Activated gamma-delta T cell treated with anti-CD3 and anti-CD28 coated beads, Interleukin-2, amount 50 U/mL, for 16 hours (primary cell): ENCODE data around the gene CTNND1.
"Not testable (repeated sequence)": the region's sequence is repeated elsewhere in the genome, so short reads cannot be mapped to it uniquely, and the experiment has no call there.

Source experiments
- DNase-seq: peaks from one replicate; pipeline ENCODE4 v3.0.0-alpha.2; 2020; ENCODE audit warnings: low read depth

The CTNND1 gene

DNA sequence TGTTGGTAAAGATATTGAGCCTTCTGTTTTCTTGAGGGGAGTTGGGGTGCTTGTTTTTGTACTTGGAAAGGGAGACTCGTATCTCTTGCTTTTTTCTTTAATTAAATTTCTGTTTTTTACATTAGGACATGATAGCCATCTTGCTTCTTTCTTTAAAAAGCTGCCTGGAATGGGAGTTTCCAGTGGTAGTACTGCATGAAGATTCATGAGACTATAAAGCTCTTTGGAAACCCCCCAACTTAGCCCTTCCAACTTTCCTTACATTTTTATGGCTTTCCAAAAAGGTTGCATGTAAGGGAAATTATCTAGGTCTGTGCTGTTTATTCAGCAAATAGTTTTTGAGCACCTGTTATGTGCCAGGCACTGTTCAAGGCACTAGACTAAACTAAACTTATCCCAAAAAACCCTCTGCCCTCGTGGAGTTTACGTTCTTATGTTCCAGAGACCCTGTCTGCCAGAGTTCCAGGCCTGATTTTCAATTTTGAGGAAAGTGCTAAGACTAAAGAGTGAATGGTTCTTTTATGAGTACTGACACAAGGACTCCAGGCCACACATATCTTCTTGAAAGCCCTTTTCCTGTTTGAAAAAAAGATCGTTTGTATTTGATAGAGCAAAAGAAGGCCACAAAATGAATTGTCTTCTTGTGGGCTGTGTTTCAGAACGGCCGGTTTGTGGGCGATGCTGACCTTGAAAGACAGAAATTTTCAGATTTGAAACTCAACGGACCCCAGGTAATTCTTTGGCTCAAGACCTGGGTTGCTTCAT is 31.9 kb downstream of the CTNND1 start:
- DNase-seq = no peak

DNA sequence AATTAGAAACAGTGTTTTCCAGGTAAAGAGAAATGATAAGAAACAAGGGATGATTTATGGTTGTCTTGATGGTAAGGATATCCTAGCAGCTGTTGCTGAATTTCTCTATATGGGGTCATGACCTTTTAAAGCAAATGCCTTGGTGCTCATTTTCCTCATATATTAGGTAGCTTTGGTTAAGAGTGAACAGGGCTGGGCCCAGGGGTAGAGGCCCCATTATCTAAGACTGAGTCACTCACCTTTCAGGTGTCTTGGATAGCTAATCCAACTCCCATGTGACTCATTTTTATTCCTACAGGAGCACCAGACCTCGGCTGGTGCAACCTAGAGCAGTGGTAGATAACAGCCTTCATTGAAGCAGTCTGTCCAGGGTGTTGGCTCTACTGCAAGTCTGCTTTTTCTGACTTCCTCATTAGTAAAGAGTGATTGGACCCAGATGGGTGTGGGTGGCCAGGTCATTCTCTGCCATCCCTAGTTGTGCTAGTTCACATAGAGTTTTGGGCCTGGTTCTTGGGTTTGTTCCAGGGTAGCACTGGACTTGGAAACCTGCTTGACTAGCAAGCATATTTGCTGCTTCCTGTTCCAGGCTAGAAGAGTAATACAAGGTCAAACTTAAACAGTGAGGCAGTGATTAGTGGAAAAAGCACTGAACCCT is 37.4 kb downstream of the CTNND1 start:
- no peak for DNase-seq

DNA sequence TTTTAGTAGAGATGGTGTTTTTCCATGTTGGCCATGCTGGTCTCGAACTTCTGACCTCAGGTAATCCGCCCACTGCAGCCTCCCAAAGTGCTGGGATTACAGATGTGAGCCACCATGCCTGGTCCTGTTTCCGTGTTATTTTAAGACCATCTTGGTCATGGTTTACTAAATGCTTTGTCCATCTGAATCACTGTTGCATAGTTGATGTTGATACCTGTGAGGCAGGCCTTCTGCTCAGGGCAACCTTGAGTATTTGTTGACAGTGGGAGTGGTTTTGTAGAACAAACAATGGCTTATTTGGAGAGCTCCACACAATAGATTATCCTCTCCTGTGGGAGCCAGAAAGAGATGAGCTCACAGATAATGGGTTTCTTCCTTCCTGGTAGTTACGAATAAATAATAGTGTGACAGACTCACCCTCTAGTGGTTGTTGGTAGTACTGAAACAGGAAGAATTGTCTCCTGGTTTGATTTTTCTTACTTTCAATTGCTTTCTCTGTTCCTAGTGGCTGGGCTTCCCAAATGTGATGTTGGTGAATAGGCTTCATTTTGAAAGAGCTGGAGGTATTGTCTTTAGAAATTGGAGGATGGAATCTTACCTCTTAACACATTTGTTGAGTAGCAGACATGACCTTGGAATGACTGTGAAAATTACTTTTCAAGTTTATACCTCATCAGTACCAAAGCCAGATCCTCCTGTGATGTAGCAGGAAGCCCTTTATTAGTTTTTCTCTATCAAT is 39.0 kb downstream of the CTNND1 start:
- DNase-seq = no peak

DNA sequence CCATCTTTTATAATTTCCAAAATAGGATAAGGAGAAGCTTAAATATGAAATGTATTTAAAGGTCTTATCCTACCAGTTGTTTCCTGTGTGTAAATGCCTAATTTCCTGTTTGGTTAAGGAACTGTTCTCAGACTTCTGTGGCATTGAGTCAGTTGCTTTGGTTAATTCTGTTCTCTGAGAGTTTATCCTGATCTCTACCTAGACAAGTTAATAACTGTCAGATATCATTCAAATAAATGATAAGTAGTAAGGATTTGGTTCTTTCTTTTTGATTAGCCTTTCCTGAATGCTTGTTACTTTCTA is 39.5 kb downstream of the CTNND1 start:
- DNase-seq = no peak

DNA sequence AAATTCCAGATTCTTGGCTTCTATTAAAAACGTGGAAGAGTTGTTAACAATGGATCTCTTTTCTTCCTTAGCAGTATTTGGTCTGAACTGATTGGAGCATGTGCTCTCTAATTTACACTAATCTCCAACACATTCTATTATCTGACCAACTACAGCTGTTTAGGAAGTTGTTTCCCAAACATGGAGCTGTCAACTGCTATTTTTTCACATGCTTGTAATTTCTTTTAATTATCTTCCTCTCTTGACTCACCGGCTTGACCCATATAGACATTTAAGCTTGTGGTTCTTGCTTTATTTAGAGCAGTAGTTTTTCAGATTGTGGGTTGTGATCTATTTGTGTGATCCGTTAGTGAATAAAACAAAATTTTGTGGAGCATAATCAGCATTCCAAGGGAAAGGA is 40.8 kb downstream of the CTNND1 start:
- DNase-seq = no peak

DNA sequence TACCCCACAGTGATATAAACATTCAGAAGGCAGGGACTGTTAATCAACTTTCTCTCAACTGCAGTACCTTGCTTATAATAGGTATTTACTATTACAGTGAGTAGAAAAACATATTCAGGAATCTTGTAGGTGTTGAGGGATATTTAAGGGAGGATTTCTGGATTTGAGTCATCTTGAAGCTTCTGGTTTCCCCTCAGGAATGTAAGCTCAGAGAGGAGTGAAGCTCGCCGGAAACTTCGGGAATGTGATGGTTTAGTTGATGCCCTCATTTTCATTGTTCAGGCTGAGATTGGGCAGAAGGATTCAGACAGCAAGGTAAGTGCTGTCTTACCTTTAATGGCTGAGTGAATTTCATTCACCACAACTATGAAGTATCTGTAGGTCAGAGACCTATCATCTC is 42.9 kb downstream of the CTNND1 start:
- no peak for DNase-seq

DNA sequence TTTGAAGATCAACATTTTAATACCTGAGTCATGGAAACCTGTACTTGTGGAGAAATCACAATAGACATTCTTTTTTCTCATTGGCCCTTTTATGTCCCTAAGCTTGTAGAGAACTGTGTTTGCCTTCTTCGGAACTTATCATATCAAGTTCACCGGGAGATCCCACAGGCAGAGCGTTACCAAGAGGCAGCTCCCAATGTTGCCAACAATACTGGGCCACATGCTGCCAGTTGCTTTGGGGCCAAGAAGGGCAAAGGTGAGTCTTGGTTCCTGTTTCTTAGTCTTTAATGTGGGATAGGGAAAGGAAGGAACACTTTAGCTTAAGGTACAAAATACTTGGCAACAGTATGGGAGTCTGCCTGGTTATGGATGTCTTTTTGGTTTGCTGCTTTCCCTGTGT is 44.2 kb downstream of the CTNND1 start:
- DNase-seq = no peak

DNA sequence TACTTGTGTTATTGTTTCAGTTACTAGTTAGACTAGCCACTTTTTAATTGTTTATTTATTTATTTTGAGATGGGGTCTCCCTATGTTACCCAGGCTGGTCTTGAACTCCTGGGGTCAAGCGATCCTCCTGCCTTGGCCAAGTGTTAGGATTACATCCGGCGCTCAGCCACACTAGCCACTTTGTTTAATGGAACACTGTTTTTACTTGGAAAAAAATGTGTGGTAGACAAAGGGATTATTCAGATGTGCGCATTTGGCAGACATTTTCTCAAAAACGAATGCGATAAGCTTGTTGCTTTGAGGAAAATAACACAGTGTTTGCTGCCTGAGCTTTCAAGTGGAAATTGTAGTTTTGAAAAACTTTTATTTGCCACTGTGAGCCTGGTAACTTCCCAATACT is 51.0 kb downstream of the CTNND1 start:
- no peak for DNase-seq

DNA sequence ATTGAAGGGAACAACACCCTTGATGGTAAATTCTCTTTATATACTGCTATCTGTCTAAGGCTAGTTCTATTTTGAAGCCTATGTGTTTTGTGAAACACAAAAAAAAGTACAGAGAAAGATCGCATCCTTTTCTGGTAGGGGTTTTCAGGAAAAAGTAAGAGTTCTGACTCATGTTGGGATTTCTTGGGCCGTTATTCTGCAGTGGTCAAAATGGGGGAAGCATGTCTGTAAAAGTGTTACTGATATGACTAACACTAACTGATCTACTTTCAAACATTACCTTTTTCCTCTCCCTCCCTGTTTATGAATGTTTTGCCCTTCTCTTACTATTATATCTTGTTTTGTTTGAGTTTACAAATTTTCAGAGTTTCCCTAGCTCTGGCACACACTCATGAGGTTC is 53.9 kb downstream of the CTNND1 start:
- DNase-seq = no peak

DNA sequence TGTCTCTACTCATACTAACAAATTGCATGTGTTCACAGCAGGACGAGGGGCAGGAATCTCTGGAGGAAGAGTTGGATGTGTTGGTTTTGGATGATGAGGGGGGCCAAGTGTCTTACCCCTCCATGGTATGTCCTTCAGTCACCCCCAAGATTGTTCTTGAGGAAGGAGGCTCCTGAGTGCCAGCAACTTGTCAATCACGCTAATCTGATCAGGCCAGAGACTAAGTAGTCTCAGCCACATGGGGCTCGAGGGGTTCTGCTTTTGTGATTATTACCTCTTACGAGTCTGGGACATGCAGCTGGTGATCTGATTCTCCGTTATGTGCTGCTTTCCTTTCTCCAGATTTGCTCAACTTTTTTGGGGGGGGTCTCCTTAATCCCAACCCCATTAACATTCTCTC is 54.3 kb downstream of the CTNND1 start:
- no peak for DNase-seq

DNA sequence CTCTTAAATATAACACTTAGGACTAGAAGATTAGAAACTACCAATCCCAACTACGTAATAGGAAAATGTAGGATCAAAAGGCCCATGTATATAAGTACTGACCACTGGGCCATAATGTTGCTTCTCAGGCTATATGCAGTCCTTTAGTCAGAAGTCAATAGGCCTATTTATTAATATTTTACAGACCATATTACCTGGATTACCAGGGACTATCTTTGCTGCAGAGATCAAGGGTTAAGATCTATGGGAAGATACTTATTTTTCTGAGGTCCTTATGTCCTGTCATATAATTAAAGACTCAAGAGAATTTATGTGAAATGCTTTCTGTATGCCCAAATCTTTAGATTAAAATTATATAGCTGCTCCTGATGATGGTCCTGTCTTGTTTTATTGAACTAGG is 57.2 kb downstream of the CTNND1 start:
- no peak for DNase-seq

DNA sequence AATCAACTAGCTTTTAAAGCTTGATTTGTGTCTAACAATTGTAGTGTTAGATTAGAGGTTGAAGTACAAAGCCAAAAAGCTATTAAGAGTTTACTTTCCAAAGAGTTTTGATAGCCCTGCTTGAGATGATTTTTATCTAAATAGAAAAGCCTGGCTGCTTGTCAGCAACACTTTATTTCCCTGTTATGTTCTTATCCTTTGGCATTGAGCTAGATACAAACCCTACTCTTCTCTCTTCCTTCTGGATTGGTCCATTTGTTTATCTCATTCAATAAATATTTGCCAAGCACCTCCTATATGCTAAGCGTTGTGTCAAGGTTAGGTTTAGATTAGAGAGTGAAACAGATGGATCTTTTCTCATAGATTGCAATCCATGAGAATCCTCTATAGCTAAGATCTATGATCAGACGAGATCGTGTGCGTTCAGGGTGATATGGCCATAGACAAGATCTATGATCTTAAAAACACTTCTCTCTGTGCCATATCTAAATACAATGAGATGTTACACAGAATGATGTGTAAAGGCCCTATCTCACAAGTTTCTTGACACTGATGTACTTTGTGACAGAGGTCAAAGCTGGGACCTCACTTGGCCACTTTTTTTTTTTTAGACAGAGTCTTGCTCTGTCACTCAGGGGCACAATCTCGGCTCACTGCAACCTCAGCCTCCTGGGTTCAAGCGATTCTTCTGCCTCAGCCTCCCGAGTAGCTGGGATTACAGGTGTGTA is 57.8 kb downstream of the CTNND1 start:
- DNase-seq = no peak

DNA sequence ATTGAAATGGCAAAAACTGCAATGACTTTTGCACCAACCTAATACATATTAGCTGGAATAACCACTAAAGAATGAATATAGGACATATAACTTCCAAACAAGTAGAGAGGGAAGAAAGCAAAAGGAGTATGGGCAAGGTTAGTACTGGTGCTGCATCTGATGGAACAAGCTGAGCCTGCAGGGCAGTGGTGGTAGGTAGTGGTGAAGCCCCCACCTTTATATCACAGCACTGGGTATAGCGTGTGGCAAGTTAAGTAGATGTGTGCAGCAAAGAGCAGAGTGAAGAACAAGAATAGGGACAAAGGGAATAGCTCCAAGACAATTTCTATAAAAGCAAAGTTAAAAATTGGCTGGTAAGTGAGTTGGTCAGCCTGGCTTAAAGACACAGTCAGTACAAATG is 62.3 kb downstream of the CTNND1 start:
- no peak for DNase-seq

DNA sequence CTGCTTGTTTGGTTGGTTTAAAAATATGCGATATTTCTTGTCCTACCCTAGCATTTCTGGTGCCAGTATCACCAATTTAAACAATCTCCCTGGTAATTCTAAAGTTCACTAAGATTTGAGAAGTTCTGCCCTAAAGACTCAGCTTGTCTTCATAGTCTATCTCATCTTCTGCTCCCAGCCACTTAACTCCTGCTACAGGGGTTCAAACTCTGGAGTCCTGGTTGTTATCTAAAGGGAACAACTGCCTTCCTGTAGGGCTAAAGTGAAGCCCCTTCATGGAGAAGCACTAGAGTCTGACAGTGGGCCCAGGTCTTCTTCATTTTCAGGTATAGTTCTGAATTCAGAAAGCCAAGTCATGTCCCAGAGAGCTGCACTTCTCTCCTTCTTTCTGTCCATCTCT is 73.2 kb downstream of the CTNND1 start:
- no peak for DNase-seq

DNA sequence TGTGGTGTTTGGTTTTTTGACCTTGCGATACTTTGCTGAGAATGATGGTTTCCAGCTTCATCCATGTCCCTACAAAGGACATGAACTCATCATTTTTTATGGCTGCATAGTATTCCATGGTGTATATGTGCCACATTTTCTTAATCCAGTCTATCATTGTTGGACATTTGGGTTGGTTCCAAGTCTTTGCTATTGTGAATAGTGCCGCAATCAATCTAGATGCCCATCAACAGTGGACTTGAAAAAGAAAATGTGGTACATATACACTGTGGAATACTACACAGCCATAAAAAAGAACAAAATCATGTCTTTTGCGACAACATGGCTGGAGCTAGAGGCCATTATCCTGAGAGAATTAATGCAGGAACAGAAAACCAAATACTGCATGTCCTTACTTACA is 77.0 kb downstream of the CTNND1 start:
- not testable (repeated sequence) for DNase-seq

DNA sequence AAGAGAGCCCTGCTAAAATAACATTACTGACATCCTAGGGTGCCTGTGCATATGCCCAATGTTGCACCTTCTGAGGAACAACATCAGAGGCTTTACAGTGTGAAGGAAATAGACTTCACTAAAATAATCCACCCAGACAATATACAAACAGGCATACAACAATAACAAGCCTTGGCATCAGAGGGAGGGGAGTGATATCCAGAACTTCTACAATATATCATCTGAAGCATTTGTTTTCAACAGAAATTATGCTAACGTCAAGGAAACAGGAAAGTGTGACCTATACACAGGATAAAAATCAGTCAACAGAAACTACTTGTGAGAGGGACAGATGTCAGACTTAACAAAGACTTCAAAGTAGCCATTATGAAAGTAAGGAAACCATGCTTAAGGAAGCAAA is 81.3 kb downstream of the CTNND1 start:
- DNase-seq = no peak

DNA sequence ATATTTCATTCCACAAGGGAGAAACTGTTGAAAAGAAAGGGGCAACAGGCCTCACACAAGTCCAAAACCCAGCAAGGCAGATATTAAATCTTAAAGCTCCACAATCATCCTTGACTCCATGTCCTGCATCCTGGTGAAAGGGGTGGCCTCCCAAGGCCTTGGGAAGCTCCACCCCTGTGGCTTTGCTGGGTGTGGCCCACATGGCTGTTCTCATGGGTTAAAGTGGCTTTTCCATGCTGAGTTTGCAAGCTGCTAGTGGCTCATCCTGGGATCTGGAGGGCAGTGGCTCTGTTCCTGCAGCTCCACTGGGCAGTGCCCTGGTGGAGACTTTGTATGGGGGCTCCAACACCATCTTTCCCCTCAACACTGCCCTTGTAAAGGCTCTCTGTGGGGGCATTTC is 106.4 kb downstream of the CTNND1 start:
- DNase-seq = no peak

DNA sequence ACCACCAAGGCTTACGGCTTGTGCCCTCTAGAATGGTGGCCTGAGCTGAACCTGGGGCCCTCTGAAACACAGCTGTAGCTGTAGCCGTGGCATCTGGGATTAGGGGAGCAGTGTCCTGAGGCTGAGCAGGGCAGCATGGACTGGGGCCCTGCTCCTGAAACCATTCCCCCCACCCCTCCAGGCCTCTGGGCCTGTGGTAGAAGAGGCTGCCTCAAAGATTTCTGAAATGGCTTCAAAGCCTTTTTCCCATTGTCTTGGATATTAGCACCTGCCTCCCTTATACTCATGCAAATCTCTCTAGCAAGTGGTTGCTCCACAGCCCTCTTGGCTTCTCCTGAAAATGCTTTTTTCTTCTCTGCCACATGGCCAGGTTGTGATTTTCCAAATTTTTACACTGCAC is 106.9 kb downstream of the CTNND1 start:
- DNase-seq = no peak
